Fibroblast of skin of left biceps (primary cell): Measurements from ENCODE around the gene MAN1B1.

Source experiments
- DNase-seq, 2 experiments: peaks; one replicate each; pipeline ENCODE4 v3.0.0-alpha.2; 2013; ENCODE audit warnings: low read depth in 2 of 2

MAN1B1 gene

GRCh38 chr9:137068539-137069507 lies 18.0 kb upstream of the MAN1B1 start:
- DNase-seq = no peak

GRCh38 chr9:137069508-137070091 lies 17.2 kb upstream of the MAN1B1 start:
- DNase-seq = no peak

GRCh38 chr9:137070201-137070905 lies 16.4 kb upstream of the MAN1B1 start, which contains the start of gene SAPCD2:
SAPCD2 (minus strand) TSS chr9:137070557; CDS start chr9:137070460, 97 bp downstream.
- DNase-seq = no peak

- no peak for DNase-seq
These were observed 15.9 kb upstream of the MAN1B1 start for GRCh38 chr9:137070906-137071275.

- DNase-seq = no peak
These were observed 15.5 kb upstream of the MAN1B1 start for GRCh38 chr9:137071282-137071681.

GRCh38 chr9:137073992-137074399 lies 12.8 kb upstream of the MAN1B1 start:
- DNase-seq = no peak

- no peak for DNase-seq
These were observed 12.0 kb upstream of the MAN1B1 start for GRCh38 chr9:137074657-137075274.

GRCh38 chr9:137075275-137075775 lies 11.5 kb upstream of the MAN1B1 start:
- no peak for DNase-seq

- no peak for DNase-seq
These were observed 10.2 kb upstream of the MAN1B1 start for GRCh38 chr9:137076636-137077009.

- DNase-seq = no peak
These were observed 9.6 kb upstream of the MAN1B1 start, which contains the start of gene UAP1L1 for GRCh38 chr9:137077010-137077747. UAP1L1 (plus strand) TSS chr9:137077517; CDS start chr9:137077533, 16 bp downstream.

- DNase-seq = no peak
These were observed 8.8 kb upstream of the MAN1B1 start for GRCh38 chr9:137077758-137078693.

GRCh38 chr9:137078701-137079400 lies 7.9 kb upstream of the MAN1B1 start:
- DNase-seq = no peak

- DNase-seq = no peak
These were observed 7.4 kb upstream of the MAN1B1 start for GRCh38 chr9:137079401-137079787.

GRCh38 chr9:137080260-137081122 lies 6.3 kb upstream of the MAN1B1 start:
- DNase-seq = no peak

- DNase-seq = no peak
These were observed 4.4 kb upstream of the MAN1B1 start for GRCh38 chr9:137082222-137082924.

- no peak for DNase-seq
These were observed 3.9 kb upstream of the MAN1B1 start for GRCh38 chr9:137082925-137083290.

- peak; percentile 84 for DNase-seq
These were observed 3.3 kb upstream of the MAN1B1 start for GRCh38 chr9:137083394-137084004.
